ENCODE measurements around the gene NKX1-1.
"Not testable (repeated sequence)": the region's sequence is repeated elsewhere in the genome, so short reads cannot be mapped to it uniquely, and the experiment has no call there.

NKX1-1 gene

DNA sequence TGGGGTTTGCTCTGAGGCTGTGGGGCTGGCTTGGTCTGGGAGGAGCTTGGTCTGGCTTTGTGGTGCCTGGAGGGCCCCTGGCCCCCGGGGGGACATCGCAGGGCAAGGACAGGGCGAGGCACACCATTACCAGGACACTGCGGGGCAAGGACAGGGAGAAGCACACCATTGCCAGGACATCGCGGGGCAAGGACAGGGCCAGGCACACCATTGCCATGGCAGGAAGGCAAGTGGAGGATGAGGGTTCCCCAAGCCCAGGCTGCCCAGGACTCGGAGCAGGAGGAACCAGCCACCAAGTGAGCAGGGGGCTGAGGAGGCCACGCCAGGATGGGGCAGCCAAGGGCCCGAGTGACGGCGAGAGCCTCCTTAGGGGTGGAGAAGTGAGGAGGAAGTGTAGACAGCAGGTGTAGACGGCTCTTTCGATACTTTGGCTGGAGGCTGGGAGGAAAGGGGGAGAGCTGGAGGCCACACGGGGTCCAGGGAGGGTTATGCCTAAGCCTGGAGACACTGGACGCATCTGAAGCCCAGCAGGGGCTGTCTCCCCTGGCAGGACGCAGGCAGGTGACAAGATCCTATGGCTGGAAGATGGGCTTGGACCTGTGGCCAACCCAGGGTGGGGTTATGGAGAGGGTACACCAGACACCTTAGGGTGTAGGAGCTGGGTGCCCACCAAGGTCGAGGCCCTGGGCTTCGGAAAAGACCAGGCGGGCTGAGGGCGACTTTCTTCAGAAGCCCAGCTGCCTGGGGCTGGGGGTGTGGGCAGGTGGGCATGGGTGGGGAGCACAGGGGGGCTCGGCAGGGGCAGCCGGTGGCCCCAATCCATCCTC, 7.3 kb downstream of the NKX1-1 start:
- H3K4me3 ChIP-seq (ENCODE audit: control insufficient read depth in 1 of 7, extremely low read depth in 1 of 7, insufficient read depth in 4 of 7, low read depth in 2 of 7, low read length in 6 of 7) = no peak overlapping the region
- POLR2A ChIA-PET = no interaction called here
- H3K27me3 ChIP-seq (replicated peaks in 2 of 5; ENCODE audit: control insufficient read depth in 4 of 5, insufficient read depth in 5 of 5, low read length in 4 of 5) = peaks cover 0 to 46% (median 12%) of the 10 kb centered on the region in 5 experiments
- peaks cover 0 to 40% (median 34%) of the 10 kb centered on the region in 5 experiments for H3K9me3 ChIP-seq (ENCODE audit: control extremely low read depth in 1 of 5, control insufficient read depth in 4 of 5, insufficient read depth in 2 of 5, low read depth in 1 of 5, low read length in 4 of 5)
- 94% methylated on average over 20 of the region's 22 CpGs for WGBS (ENCODE audit: insufficient coverage)
- H3K27ac ChIP-seq (ENCODE audit: insufficient read depth in 1 of 2, low read depth in 1 of 2, low read length in 2 of 2, poor library complexity in 1 of 2, severe bottlenecking in 2 of 2) = no peak overlapping the region
- no peak for DNase-seq
- peaks cover 0 to 6% (median 0%) of the 10 kb centered on the region in 4 experiments for H3K36me3 ChIP-seq (ENCODE audit: control insufficient read depth in 4 of 4, insufficient read depth in 4 of 4, low read length in 3 of 4)
- peaks cover 0 to 18% (median 7%) of the 10 kb centered on the region in 4 experiments for H3K4me1 ChIP-seq (ENCODE audit: control extremely low read depth in 1 of 4, control insufficient read depth in 4 of 4, insufficient read depth in 4 of 4, low read length in 3 of 4)
- CTCF ChIA-PET = no interaction called here

DNA sequence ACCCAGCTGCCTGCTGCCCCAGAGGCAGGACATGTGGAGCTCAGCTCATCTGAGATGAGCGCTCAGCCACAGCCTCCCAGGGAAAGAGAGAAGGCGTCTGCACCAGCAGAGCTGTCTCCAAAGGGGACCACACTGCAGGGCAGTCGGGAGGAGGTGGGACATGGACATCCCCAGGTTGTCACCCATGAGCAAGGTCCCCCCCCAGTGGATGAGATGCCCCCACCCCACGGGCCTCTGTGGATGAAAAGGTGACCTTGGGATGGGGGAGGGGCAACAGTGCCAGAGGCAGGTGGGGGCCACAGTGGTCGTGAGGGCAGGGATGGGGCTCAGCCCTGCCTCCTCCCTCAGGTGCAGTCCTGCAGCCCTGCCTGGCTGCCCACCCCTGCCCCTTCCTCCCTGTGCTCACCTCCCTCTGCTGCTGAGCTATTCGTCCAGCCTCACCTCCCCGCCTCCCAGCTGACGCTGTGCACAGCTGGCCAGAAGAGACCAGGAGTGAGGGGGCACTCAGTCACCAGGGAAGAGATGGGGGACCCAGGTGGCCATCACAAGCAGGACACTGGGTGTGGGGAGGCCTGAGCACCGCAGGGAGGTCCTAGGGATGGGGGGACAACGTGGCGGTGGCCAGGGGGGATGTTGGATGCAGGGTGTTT, 9.3 kb downstream of the NKX1-1 start:
- DNase-seq = no peak
- POLR2A ChIA-PET = no interaction called here
- CTCF ChIA-PET = no interaction called here
- H3K4me3 ChIP-seq (ENCODE audit: control insufficient read depth in 1 of 7, extremely low read depth in 1 of 7, insufficient read depth in 4 of 7, low read depth in 2 of 7, low read length in 6 of 7) = no peak overlapping the region
- H3K27me3 ChIP-seq (replicated peaks in 2 of 5; ENCODE audit: control insufficient read depth in 4 of 5, insufficient read depth in 5 of 5, low read length in 4 of 5) = peaks cover 0 to 26% (median 6%) of the 10 kb centered on the region in 5 experiments
- peaks cover 0 to 49% (median 43%) of the 10 kb centered on the region in 5 experiments for H3K9me3 ChIP-seq (ENCODE audit: control extremely low read depth in 1 of 5, control insufficient read depth in 4 of 5, insufficient read depth in 2 of 5, low read depth in 1 of 5, low read length in 4 of 5)
- WGBS (ENCODE audit: insufficient coverage) = 95% methylated on average over 5 of the region's 11 CpGs
- peaks cover 0 to 3% (median 0%) of the 10 kb centered on the region in 4 experiments for H3K4me1 ChIP-seq (ENCODE audit: control extremely low read depth in 1 of 4, control insufficient read depth in 4 of 4, insufficient read depth in 4 of 4, low read length in 3 of 4)
- H3K27ac ChIP-seq (ENCODE audit: insufficient read depth in 1 of 2, low read depth in 1 of 2, low read length in 2 of 2, poor library complexity in 1 of 2, severe bottlenecking in 2 of 2) = no peak overlapping the region
- peaks cover 0 to 13% (median 0%) of the 10 kb centered on the region in 4 experiments for H3K36me3 ChIP-seq (ENCODE audit: control insufficient read depth in 4 of 4, insufficient read depth in 4 of 4, low read length in 3 of 4)

DNA sequence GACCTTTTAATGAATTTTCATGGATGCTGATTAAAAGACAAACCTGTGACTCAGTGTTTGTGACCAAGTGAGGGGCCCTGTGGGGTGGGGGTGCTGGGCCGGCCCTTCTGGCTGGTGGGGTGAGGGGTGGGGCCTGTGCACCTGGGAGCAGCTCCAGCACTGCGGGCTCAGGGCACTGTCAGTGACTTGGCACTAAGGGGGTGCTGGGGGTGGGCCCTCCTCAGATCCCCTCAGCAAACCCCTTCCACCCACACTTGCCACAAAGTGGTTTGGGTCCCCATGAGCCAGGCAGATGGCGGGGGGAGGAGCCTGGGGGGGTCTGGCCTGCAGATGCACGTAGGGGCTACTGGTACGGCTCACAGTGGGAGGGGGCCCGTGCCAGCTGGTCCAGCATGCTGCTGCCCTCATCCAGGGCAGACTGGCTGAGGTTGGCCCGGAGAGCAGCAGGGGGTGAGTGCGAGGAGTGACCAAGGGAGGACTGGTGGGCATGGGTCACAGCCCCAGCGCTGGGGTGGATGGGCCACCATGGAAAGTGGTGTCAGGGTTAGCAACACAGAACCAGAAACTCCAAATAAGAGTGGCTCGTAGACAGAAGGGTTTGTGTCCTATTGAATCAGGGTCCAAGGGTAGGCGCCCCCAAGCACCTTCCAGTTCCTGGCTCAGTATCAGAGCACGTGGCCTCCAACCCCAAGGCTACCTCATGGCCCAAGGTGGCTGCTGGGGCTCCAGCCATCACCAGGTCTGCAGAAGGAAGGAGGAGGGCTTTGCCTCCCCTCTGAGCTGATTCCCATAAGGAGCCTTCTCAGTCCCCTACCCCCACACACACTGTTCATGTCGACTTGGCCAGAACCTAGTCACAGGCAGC, 10.1 kb downstream of the NKX1-1 start:
- 97% methylated on average over 9 of the region's 13 CpGs for WGBS (ENCODE audit: insufficient coverage)
- DNase-seq = no peak
- Histone ChIP-seq H3K9me3 (ENCODE audit: control extremely low read depth in 1 of 5, control insufficient read depth in 4 of 5, insufficient read depth in 2 of 5, low read depth in 1 of 5, low read length in 4 of 5) (peaks cover 0 to 56% (median 43%) of the 10 kb centered on the region in 5 experiments), H3K27ac (ENCODE audit: insufficient read depth in 1 of 2, low read depth in 1 of 2, low read length in 2 of 2, poor library complexity in 1 of 2, severe bottlenecking in 2 of 2) (no peak overlapping the region), H3K27me3 (replicated peaks in 2 of 5; ENCODE audit: control insufficient read depth in 4 of 5, insufficient read depth in 5 of 5, low read length in 4 of 5) (peaks cover 0 to 19% (median 5%) of the 10 kb centered on the region in 5 experiments), H3K4me1 (ENCODE audit: control extremely low read depth in 1 of 4, control insufficient read depth in 4 of 4, insufficient read depth in 4 of 4, low read length in 3 of 4) (no peaks in the 10 kb centered on the region), H3K4me3 (ENCODE audit: control insufficient read depth in 1 of 7, extremely low read depth in 1 of 7, insufficient read depth in 4 of 7, low read depth in 2 of 7, low read length in 6 of 7) (no peak overlapping the region), H3K36me3 (ENCODE audit: control insufficient read depth in 4 of 4, insufficient read depth in 4 of 4, low read length in 3 of 4) (peaks cover 0 to 13% (median 0%) of the 10 kb centered on the region in 4 experiments)
- ChIA-PET CTCF (no interaction called here), POLR2A (no interaction called here)

DNA sequence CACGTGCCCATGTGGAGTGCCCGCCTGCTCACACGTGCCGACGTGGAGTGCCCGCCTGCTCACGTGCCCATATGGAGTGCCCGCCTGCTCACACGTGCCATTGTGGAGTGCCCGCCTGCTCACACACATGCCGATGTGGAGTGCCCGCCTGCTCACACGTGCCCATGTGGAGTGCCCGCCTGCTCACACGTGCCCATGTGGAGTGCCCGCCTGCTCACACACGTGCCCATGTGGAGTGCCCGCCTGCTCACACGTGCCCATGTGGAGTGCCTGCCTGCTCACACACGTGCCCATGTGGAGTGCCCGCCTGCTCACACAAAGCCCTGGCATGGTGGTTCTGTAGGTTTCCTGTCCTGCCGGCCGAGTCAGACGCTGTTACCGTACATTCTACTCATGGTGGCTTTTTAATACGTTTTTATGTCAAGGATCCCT, 10.8 kb downstream of the NKX1-1 start:
- CTCF ChIA-PET; H3K4me1 ChIP-seq (ENCODE audit: control extremely low read depth in 1 of 4, control insufficient read depth in 4 of 4, insufficient read depth in 4 of 4, low read length in 3 of 4); POLR2A ChIA-PET; DNase-seq; H3K4me3 ChIP-seq (ENCODE audit: control insufficient read depth in 1 of 7, extremely low read depth in 1 of 7, insufficient read depth in 4 of 7, low read depth in 2 of 7, low read length in 6 of 7); H3K27ac ChIP-seq (ENCODE audit: insufficient read depth in 1 of 2, low read depth in 1 of 2, low read length in 2 of 2, poor library complexity in 1 of 2, severe bottlenecking in 2 of 2): not testable (repeated sequence)
- Histone ChIP-seq H3K9me3 (ENCODE audit: control extremely low read depth in 1 of 5, control insufficient read depth in 4 of 5, insufficient read depth in 2 of 5, low read depth in 1 of 5, low read length in 4 of 5) (peaks cover 0 to 63% (median 46%) of the 10 kb centered on the region in 5 experiments), H3K36me3 (ENCODE audit: control insufficient read depth in 4 of 4, insufficient read depth in 4 of 4, low read length in 3 of 4) (peaks cover 0 to 13% (median 0%) of the 10 kb centered on the region in 4 experiments), H3K27me3 (replicated peaks in 2 of 5; ENCODE audit: control insufficient read depth in 4 of 5, insufficient read depth in 5 of 5, low read length in 4 of 5) (peaks cover 0 to 11% (median 0%) of the 10 kb centered on the region in 5 experiments)
- WGBS (ENCODE audit: insufficient coverage) = 96% methylated on average over 21 of the region's 26 CpGs

DNA sequence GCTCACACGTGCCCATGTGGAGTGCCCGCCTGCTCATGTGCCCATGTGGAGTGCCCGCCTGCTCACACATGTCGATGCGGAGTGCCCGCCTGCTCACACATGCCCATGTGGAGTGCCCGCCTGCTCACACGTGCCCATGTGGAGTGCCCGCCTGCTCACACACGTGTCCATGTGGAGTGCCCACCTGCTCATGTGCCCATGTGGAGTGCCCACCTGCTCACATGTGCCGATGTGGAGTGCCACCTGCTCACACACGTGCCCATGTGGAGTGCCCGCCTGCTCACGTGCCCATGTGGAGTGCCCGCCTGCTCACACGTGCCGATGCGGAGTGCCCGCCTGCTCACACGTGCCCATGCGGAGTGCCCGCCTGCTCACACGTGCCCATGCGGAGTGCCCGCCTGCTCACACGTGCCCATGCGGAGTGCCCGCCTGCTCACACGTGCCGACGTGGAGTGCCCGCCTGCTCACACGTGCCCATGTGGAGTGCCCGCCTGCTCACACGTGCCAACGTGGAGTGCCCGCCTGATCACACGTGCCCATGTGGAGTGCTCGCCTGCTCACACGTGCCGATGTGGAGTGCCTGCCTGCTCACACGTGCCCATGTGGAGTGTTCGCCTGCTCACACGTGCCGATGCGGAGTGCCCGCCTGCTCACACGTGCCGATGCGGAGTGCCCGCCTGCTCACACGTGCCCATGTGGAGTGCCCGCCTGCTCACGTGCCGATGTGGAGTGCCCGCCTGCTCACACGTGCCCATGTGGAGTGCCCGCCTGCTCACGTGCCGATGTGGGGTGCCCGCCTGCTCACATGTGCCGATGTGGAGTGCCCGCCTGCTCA, 11.5 kb downstream of the NKX1-1 start:
- CTCF ChIA-PET; POLR2A ChIA-PET; H3K4me3 ChIP-seq (ENCODE audit: control insufficient read depth in 1 of 7, extremely low read depth in 1 of 7, insufficient read depth in 4 of 7, low read depth in 2 of 7, low read length in 6 of 7); H3K4me1 ChIP-seq (ENCODE audit: control extremely low read depth in 1 of 4, control insufficient read depth in 4 of 4, insufficient read depth in 4 of 4, low read length in 3 of 4); DNase-seq; H3K27ac ChIP-seq (ENCODE audit: insufficient read depth in 1 of 2, low read depth in 1 of 2, low read length in 2 of 2, poor library complexity in 1 of 2, severe bottlenecking in 2 of 2); H3K27me3 ChIP-seq (replicated peaks in 2 of 5; ENCODE audit: control insufficient read depth in 4 of 5, insufficient read depth in 5 of 5, low read length in 4 of 5): not testable (repeated sequence)
- over 99% methylated on average over 62 of the region's 63 CpGs for WGBS (ENCODE audit: insufficient coverage)
- peaks cover 0 to 13% (median 0%) of the 10 kb centered on the region in 4 experiments for H3K36me3 ChIP-seq (ENCODE audit: control insufficient read depth in 4 of 4, insufficient read depth in 4 of 4, low read length in 3 of 4)
- H3K9me3 ChIP-seq (ENCODE audit: control extremely low read depth in 1 of 5, control insufficient read depth in 4 of 5, insufficient read depth in 2 of 5, low read depth in 1 of 5, low read length in 4 of 5) = peaks cover 0 to 65% (median 42%) of the 10 kb centered on the region in 5 experiments

DNA sequence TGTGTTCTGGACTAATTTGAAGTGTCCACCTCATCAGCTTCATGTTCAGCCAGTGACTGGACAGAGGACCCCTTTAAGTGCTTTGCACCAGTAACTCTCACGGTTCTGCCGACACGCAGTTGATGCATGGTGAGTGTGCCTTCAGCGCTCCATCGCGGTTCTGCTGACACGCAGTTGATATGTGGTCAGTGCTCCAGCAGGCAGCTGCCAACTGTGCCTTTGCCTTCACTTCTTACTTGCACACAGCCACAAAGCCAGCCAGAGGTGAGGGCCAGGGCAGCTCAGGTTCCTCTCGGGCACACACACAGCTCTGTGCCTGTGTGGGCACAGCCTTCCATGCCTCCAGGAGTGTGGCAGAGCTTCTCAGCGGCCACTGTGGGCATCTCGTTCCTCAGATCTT, 12.4 kb downstream of the NKX1-1 start:
- peaks cover 0 to 66% (median 43%) of the 10 kb centered on the region in 5 experiments for H3K9me3 ChIP-seq (ENCODE audit: control extremely low read depth in 1 of 5, control insufficient read depth in 4 of 5, insufficient read depth in 2 of 5, low read depth in 1 of 5, low read length in 4 of 5)
- peaks cover 0 to 13% (median 0%) of the 10 kb centered on the region in 4 experiments for H3K36me3 ChIP-seq (ENCODE audit: control insufficient read depth in 4 of 4, insufficient read depth in 4 of 4, low read length in 3 of 4)
- no peaks in the 10 kb centered on the region for H3K4me1 ChIP-seq (ENCODE audit: control extremely low read depth in 1 of 4, control insufficient read depth in 4 of 4, insufficient read depth in 4 of 4, low read length in 3 of 4)
- whole genome bisulfite sequencing (ENCODE audit: insufficient coverage) = 97% methylated on average over 9 of the region's 10 CpGs
- H3K4me3 ChIP-seq (ENCODE audit: control insufficient read depth in 1 of 7, extremely low read depth in 1 of 7, insufficient read depth in 4 of 7, low read depth in 2 of 7, low read length in 6 of 7) = no peak overlapping the region
- H3K27ac ChIP-seq (ENCODE audit: insufficient read depth in 1 of 2, low read depth in 1 of 2, low read length in 2 of 2, poor library complexity in 1 of 2, severe bottlenecking in 2 of 2) = no peak overlapping the region
- ChIA-PET POLR2A (no interaction called here), CTCF (no interaction called here)
- no peak for DNase-seq
- H3K27me3 ChIP-seq (replicated peaks in 2 of 5; ENCODE audit: control insufficient read depth in 4 of 5, insufficient read depth in 5 of 5, low read length in 4 of 5) = no peaks in the 10 kb centered on the region

All from common myeloid progenitor, CD34-positive (primary cell).